Measurements from ENCODE around the gene MDH2.
"Not testable (repeated sequence)": the region's sequence is repeated elsewhere in the genome, so short reads cannot be mapped to it uniquely, and the experiment has no call there.

Gene MDH2

GRCh38 chr7:76074972-76075370 is 27.1 kb downstream of the MDH2 start:
- no peak for DNase-seq (ENCODE audit: low spot score)
- TF ChIP-seq CTCF (IDR thresholded peaks at IDR 0.05; ENCODE audit: extremely low read depth, missing control alignments) = no peak

DNA sequence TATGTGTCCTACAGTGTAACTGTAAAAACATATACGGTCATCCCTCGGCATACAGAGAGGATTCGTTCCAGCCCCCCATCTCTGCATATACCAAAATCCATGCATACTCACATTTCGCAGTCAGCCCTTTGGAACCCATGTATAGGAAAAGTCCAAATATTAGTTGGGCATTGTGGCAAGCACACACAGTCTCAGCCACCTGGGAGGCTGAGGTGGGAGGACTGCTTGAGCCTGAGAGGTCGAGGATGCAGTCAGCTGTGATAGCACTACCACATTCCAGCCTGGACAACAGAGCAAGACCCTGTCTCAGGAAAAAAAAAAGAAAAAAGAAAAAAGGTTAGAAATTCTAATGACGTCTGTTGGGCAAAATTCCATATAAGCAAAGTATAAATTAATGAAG is 29.1 kb downstream of the MDH2 start:
- TF ChIP-seq CTCF (IDR thresholded peaks at IDR 0.05; ENCODE audit: extremely low read depth, missing control alignments) = no peak
- no peak for DNase-seq (ENCODE audit: low spot score)

DNA sequence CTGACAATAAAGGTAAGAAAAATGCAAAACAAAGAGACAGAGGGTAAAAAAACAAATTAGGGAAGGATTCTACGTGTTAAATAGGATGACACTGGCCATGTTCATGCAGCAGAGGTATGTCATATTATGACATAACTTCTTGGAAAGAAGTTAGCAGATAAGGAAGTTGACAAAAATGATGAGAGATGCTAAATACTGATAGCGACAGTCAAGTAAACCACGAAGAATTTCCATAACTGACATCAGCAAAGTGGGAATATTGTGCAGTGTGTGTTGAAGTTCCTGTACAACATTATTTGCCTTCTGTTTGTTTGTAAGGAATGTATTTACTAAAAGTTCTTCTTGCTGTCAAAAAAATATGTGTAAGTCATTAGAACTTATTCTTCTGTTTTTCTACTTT is 29.5 kb downstream of the MDH2 start:
- no peak for TF ChIP-seq CTCF (IDR thresholded peaks at IDR 0.05; ENCODE audit: extremely low read depth, missing control alignments)
- DNase-seq (ENCODE audit: low spot score) = no peak

GRCh38 chr7:76080204-76080603 is 32.3 kb downstream of the MDH2 start:
- TF ChIP-seq CTCF (IDR thresholded peaks at IDR 0.05; ENCODE audit: extremely low read depth, missing control alignments) = no peak
- no peak for DNase-seq (ENCODE audit: low spot score)

DNA sequence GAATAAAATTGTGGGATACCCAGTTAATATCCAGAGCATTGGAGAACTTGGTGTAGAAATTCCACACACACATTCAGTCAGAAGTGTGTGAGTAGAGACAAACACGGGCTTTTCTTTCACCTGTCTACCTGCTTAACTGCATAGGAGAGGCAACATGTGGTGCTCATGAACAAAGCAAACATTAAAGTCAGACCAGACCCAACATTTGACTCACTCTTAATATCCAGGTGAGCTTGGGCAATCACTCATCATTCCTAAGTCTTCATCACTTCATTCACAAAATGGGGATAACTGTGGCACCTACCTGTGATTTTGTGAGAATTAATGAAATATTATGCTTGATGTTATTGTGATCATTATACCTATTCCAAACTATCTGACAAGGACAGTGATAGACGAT is 36.2 kb downstream of the MDH2 start:
- DNase-seq (ENCODE audit: low spot score) = not testable (repeated sequence)

- DNase-seq (ENCODE audit: low spot score) = no peak
- TF ChIP-seq CTCF (IDR thresholded peaks at IDR 0.05; ENCODE audit: extremely low read depth, missing control alignments) = no peak
These were observed 38.2 kb downstream of the MDH2 start for GRCh38 chr7:76086070-76086469.

DNA sequence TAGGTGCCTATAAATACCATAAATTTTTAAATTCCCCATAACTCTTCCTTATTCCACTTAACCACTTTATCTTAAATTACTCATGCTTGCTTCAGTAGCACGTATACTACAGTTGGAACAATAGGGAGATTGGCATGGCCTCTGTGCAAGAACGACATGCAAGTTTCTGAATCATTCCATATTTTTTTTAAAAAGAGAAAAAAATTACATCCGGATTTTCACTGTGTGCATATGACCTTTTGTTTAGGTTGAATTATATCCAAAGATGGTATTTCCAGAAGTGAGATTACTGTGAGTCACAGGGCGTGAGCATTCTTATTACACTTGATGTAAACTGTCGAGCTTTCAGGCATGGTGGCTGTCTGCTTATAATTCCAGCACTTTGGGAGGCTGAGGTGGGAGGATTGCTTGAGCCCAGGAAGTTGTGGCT is 39.5 kb downstream of the MDH2 start:
- DNase-seq (ENCODE audit: low spot score) = not testable (repeated sequence)

GRCh38 chr7:76089865-76090475 is 42.1 kb downstream of the MDH2 start:
- DNase-seq (ENCODE audit: low spot score) = no peak
- TF ChIP-seq CTCF (IDR thresholded peaks at IDR 0.05; ENCODE audit: extremely low read depth, missing control alignments) = no peak
